Astrocyte (in vitro differentiated cells and primary cell): Measurements from ENCODE around the gene UBE2R2.
A peak's percentile ranks its signal among the peaks of the same experiment; 100 is the strongest.

ENCODE experiments used
- CTCF ChIP-seq: IDR thresholded peaks from 2 replicates; pipeline ENCODE4 v1.5.1; 2011; ENCODE audit warnings: low read depth, mild to moderate bottlenecking, inconsistent platforms, low read length, moderate library complexity; ENCODE audit not compliant: insufficient read depth
- EZH2 ChIP-seq: IDR thresholded peaks from 2 replicates; pipeline ENCODE4 v1.6.1; 2012; ENCODE audit warnings: mild to moderate bottlenecking, low read length, inconsistent platforms; ENCODE audit not compliant: insufficient read depth

DNA sequence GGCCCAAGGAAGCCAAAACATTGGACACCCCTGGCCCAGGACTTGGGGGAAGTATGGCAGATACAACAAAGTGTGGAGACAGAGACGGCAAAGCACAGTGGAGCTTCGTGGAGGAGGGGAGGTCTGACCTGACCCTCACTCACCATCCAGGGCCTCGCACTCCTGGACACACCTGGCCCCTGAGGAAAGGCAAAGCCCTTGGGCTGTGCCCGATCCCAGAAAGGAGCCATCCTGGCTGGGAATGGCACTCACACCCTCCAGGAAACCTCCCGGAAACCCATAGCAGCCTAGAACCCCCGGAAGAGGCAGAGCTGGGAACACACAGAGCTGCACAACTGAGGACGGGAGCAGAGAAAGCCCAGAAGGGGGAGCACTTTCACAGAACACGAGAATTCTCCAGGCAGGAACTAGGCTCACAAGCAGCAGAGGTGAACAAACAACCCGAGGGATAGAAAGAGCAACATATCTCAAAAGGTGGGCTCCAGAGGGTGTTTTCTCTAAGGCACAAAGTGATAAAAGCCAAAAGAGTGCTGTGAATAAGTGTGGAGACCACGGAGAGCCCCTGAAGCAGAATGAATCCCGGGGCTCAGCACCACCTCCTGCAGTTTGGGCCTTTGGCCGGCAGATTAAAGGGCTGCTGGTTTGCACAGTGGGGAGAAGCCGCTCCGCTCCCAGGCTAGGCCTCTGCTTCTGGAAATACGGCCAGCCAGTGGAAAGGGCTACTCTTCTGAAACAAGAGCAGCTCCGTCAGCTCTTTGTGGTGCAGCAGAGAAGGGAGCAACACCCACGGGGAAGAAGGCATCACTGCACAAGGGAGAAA is 108.2 kb downstream of the UBE2R2 start:
- TF ChIP-seq CTCF (peak; percentile 70), EZH2 (no peak)
